HL-60/S4 (cell line): ENCODE results near the gene HOXA7.

Source experiments
- in situ Hi-C: fragments of 300-500 bp; cut with MboI; formaldehyde crosslinking; loops from 2 replicates; pipeline ENCODE4 v1.14.3; 2022; ENCODE audit warnings: low sequenced_read_pairs

The HOXA7 gene

DNA sequence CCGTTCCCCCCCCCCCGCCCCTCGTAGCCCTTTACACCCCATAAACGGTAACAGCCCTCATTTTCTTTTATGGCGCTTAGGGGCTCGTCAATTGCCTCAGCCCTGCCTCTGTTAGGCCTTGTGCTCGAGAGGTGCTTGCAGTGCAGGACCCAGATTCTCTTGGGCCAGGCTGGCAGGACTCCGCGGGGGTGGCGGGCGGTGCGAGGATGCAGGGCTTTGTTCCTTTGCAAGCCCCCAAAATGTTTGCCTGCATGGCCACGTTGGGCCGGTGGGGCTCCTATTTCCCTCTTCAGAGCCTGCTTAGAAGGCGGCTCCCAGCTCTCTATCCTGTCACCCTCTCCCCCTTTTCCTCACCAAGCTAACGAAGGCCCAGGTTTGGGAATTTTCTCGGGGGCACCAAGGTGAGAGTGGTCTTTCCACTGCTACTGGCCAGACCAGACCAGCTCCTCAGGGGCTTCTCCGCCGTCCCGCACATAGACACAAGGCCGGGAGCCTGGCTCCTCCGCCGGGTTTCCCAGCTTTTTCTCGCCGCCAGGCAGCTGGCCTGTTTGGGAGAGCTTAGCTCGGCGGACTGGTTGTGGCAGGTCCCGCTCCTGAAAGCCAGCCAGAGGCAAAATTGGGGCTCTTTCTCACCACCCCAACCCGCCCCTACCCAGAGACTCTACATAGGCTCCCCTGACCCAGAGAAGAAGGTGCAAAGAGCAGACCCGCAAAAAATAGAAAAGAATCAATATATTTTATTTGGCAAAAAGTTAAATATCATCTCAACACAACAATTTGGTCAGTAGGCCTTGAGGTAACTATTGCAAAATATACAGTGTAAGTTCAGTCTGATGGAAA is 5.5 kb upstream of the HOXA7 start:
- in situ Hi-C loops = loop anchor here (25.0 kb wide), 1 partner anchor 800 kb away; no protein-coding TSS in a partner anchor

DNA sequence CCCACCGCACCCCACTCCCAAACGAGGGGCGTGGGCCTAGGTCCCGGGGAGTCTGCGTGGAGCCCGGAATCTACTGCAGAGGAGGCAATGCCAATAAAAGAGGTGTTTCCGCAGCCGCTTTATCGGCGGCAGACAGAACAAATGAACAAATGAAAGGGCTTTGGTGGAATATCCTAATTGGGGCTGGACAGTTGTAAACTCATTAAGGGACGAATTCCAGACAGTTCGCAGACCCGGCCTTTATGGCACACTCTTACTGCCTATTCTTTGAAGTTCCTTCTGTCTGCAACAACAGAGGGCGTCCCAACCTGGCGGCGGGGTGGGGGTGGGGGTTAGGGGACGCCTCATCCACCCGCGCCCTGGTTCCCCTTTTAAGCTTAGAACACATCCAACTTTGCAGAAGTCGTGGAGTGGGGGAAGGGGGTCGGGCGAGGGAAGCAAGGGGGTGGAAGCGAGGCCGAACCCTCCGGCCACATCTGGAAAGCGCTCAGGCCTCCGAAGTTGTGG is 4.8 kb upstream of the HOXA7 start:
- in situ Hi-C loops = loop anchor here (25.0 kb wide), 1 partner anchor 799 kb away; no protein-coding TSS in a partner anchor

DNA sequence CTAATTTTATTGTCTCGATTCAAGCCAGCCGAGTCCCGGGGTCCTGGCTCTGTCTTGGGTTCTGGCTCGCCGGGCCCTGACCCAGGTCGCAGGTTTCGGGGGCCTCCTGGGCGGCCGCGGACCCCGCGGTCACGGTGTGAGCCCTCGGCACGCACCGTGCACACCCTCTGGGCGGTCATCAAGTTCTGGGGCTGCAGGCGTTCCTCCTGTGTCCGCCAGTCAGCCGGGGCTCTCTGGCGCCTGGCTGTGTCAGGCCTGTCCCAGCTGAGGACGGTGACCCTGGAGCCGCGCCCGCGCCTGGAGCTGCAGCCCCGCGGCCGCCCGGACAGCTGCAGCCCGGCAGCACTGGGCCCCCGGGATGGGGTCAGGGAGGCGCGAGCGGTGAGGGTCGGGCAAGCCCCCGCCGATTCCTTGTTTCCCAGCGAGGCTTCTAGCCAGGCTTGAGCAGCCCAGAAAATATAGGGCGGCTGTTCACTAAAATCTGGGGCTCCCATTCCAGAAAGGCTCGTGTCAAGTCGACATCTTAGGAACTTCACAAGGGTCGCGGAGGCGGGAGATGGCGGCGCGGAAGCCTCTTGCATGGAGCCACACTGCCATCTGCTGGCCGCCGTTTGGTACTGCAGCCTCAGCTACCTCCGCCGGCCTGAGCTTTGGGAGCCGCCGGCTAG is 4.2 kb upstream of the HOXA7 start:
- in situ Hi-C loops = loop anchor here (25.0 kb wide), 1 partner anchor 798 kb away; no protein-coding TSS in a partner anchor

DNA sequence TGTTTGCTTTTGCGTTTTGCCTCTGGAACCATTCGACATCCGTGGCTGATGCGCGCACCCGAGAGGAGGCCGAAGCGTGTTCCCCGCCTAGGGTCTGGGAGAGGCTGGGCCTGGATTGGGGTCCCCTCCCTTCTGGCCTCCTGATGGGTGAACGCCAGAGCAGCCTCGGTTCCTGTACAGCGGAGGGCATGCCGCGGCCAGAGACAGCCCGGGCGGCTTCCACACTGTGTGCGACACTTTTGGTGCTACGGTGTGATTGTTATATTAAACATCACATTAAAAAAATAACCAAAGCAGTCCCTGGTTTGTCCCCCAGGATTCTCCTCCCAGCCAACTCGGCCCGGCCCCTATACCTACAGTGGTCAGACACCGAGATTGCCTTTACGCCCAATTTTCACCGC is 3.7 kb upstream of the HOXA7 start:
- in situ Hi-C loops = loop anchor here (25.0 kb wide), 1 partner anchor 798 kb away; no protein-coding TSS in a partner anchor

DNA sequence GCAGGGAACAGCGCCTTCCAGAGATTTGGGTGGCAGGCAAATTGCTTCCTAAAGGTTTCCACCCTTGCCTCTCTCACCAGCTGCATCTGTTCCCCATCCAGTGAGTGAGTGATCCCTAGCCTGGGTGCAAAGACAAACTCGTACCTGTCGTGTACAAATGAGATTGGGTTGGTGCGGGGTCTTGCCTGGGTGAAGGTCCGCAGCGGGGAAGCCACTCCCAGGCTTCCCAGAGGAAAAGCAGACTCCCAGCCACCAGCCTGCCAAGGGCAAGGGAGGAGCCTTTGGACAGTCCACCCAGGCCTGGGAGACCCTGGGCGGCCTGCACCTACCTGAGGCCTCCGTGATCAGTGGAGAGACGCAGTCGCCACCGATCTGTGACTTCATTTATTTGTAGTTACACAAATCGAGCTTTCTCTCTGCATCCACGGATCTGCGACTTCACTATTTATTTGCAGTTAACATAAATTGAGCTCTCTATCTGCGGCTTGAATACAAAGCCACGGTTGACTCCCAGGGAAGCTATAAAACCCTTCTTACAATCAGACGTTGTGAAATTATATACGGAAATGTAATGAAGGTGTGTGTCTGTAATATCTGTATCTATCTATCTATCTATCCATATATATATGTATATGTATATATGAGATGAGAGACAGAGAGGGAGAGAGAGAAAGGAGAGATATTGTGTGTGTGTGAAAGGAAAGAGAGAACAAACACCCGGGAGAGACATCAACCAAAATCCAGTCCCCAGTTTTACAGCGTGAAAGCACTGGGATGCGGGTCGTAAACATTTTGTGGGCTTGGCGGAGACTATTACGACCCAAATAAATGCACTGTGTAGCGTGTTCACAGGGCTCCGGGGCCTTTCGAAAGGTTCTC is 3.0 kb upstream of the HOXA7 start:
- in situ Hi-C loops = loop anchor here (25.0 kb wide), 1 partner anchor 797 kb away; no protein-coding TSS in a partner anchor

GRCh38 chr7:27158436-27159265 is 2.2 kb upstream of the HOXA7 start:
- in situ Hi-C loops = loop anchor here (25.0 kb wide), 1 partner anchor 796 kb away; no protein-coding TSS in a partner anchor

GRCh38 chr7:27157702-27158431 is 1.4 kb upstream of the HOXA7 start:
- in situ Hi-C loops = loop anchor here (25.0 kb wide), 1 partner anchor 796 kb away; no protein-coding TSS in a partner anchor

DNA sequence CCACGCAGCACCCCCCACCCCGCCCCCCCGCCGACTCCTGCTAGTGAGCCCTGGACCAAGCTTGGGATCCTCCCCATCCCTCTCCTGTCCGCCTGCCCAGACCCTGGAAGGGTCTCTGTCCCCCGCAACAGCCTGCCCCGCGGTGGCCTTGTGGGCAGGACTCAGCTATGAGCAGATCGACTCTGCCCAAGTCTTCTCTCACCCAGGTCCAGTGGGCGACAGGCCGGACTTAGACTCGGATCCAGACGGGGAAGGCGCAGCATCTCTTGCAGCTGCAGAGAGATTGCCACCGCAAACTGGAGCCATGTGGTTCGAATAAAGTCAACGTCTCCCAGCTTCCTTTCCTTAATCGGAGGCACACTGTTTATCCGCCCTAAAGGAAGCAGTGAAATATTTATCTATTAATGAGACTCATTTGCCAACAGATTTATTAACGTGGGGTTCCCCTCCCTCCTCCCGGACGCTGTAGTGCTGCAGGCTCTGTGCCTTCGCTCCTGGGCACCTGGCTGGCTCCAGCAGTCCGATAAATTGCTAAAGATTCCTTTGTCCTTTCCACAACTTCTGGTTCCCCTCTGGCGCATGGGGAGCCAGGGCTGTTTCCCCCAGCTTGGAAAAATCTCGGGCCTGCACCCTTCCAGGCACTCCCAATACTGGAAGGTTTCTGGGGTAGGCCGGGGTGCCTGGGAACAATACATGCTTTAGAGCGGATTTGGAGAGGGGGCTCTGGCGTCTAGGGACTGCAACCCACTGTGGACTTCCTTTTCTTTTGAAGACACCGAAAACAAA is 634 bp upstream of the HOXA7 start:
- in situ Hi-C loops = loop anchor here (25.0 kb wide), 1 partner anchor 795 kb away; no protein-coding TSS in a partner anchor

GRCh38 chr7:27155816-27156507 is 513 bp downstream of the HOXA7 start:
- in situ Hi-C loops = loop anchor here (25.0 kb wide), 1 partner anchor 794 kb away; no protein-coding TSS in a partner anchor

DNA sequence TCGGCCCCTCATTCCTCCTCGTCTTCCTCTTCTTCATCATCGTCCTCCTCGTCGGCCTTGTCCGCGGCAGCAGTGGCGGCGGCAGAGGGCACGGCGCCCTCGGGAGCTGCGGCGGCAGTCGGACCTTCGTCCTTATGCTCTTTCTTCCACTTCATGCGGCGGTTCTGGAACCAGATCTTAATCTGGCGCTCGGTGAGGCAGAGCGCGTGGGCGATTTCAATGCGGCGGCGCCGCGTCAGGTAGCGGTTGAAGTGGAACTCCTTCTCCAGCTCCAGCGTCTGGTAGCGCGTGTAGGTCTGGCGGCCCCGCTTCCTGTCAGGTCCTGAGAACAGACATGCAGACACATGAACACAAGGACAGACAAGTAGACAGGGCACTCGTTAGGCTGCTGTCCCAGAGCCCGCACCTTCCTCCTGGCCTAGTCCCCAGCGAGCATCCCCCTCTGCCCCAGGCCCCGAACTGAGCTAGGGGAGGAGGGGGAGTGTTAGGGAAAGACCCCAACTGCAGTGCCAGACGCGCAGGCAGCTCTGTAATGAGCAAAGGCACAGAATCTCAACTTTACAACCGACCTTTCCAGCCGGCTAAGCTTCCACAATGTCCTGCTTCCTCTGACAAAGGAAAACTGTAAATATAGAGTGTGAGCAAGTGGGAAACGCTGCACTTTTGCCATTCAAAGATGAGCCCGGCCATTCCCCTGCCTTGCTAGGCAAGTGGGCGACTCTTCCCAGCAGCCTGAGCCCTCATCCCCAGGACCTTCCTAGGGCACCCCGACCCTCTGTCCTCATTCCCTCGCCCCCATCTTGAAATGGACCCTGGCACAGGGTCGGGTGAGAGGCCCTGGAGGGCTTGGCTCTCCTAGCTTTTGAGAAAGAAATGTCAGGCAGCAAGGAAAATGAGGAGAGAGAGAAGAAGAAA is 1.3 kb downstream of the HOXA7 start:
- in situ Hi-C loops = loop anchor here (25.0 kb wide), 1 partner anchor 793 kb away; no protein-coding TSS in a partner anchor

GRCh38 chr7:27154369-27154768 is 2.1 kb downstream of the HOXA7 start:
- in situ Hi-C loops = loop anchor here (25.0 kb wide), 1 partner anchor 792 kb away; no protein-coding TSS in a partner anchor

DNA sequence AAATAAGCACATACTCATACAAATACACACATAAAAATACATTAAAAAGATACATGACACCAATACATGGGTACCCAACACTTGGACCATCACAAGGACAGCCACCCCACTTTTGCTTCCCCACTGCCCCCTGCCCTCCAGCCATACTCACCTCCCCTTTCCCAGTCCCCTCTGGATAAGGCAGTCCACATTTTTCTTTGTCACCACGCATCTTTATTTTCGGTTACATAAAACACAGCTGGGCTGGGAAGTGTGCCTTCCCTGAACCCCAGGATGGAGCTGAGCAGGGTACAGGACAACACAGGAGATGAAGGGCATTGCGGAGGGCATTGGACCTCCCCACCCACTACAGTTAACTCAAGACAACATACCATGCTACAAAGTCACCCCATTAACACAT is 2.9 kb downstream of the HOXA7 start:
- in situ Hi-C loops = loop anchor here (25.0 kb wide), 1 partner anchor 791 kb away; no protein-coding TSS in a partner anchor

DNA sequence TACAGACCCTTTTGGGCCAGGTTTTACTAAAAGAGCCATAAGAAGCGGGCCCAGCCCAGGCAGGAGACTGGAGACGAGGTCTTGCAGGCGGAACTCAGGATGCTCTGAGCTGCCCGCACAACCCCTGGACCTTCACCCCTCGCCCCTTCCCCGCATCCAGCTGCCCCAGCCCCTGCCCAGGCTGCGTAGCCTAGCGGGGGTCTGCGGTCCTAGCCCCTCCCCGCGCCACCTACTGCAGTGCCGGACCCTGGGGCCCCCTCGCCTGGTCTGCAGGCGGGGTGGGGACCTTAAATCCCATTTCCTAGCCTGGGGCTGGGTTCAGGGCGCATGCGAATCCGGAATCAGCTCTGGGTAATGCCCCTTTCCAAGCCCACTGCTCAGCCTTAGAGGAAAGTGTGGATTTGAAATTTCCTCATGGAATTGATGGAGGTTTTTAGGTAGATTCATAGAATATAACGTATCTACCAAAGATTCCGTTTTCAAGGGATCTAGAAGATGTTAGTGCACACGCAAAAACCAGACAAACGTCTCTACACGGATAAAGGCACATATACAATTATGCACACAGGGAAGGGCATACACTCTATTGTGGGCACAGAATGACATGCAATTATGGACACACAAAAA is 3.5 kb downstream of the HOXA7 start:
- in situ Hi-C loops = loop anchor here (25.0 kb wide), 1 partner anchor 791 kb away; no protein-coding TSS in a partner anchor

DNA sequence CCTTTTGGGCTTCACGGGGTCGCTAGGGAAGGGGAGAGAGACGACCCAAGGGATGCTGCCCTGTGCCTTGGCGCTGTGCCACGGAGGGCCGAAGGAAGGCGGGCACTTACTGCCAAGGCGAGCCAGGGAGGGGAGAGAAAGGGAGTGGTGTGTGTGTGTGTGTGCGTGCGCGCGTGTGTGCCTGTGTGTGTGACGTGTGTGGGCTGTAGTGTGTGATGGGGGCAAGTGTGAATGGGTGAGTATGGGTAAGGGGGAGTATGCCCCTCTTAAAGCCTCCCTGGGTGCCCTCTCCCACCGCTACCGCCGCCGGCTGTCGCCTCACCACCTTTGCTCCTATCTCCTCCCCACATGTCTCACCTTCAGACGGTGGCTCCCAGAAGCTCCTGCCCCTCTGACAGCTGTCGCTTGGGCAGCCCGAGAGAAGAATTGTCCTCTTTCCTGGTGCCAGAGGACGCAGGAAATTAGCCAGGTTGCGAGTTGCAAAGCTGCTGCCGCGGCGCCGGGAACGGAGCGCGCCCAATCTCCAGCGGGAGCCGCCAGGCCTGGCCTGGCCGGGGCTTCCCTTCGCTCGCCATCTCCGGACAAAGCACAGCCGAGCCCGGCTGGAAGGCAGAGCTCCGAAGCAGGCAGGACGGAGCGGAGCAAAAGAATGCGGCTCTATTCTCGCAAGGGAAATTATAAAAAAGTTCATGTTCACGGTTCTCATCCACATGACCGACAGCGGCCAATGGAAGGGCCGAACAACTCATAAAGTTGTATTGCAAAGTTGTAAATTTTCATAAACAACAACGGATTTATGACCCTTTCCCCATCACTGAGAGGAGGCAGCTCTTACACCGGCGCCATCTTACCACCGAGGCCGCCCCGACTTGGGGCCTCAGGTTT is 4.3 kb downstream of the HOXA7 start, which contains the start of gene HOXA3:
HOXA3 (minus strand) TSS at position 653 of the 885 bp plus-strand sequence. CDS start 41,943 bp downstream, outside the sequence.
- in situ Hi-C loops = loop anchor here (25.0 kb wide), 1 partner anchor 790 kb away; no protein-coding TSS in a partner anchor
